Measurements from ENCODE around the gene DARS1.

DARS1 gene

DNA sequence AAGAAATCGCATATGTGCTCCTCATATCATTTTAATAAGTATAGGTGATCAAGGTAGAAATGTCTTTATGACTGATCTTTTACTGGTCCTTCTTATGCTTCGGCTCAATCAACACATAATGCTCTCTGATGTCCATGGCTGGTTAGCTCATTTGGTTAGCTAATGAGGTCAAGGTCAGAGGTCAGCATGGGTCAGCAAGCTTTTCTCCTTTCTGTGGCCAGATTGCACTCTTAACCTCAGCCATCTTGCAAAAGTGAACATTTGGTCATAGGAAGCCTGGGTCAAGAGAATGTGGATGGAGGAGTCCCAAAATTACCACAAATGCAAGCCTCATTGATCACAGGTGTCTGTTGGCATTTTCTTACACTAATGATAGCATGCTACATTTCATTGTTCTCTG is 35.4 kb upstream of the DARS1 start:
- Histone ChIP-seq H4K20me1 (ENCODE audit: insufficient read depth, low read length) (no peaks in the 10 kb centered on the region), H3K4me2 (ENCODE audit: insufficient read depth, low read length) (no peak overlapping the region)

DNA sequence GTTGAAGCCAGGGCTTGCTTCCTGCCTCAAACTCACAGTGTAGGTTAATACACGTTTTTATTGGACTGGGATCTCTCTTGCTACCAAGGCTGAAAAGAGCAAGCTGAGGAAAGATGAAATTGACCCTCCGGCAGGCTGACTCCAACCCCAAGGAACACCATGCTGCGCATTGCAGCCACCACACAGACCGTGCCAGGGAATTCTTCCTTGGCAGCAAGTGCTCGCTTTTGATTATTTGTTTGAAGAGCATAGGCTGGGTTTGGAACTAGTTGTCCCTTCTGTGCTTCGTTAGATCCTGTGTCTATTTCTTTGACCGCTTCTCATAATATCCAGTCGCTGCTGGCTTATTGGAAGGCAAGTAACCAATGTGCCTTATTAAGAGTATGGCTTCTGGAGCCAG is 34.4 kb upstream of the DARS1 start:
- Histone ChIP-seq H3K9ac (ENCODE audit: low read depth, low read length) (no peak overlapping the region), H3K4me1 (ENCODE audit: insufficient read depth, low read length) (peaks cover 10% of the 10 kb centered on the region), H3K4me2 (ENCODE audit: insufficient read depth, low read length) (no peak overlapping the region), H3K27me3 (ENCODE audit: insufficient read depth, low read length, poor library complexity) (no peaks in the 10 kb centered on the region), H2AFZ (ENCODE audit: low read depth, low read length) (no peak overlapping the region), H3K36me3 (ENCODE audit: insufficient read depth, low read length) (no peaks in the 10 kb centered on the region), H3K79me2 (ENCODE audit: insufficient read depth, low read length) (no peaks in the 10 kb centered on the region), H3K9me3 (ENCODE audit: insufficient read depth, low read length, severe bottlenecking) (no peaks in the 10 kb centered on the region), H3K4me3 (ENCODE audit: low read depth in 1 of 2, low read length in 2 of 2) (no peak overlapping the region), H3K27ac (ENCODE audit: low read length) (no peak overlapping the region), H4K20me1 (ENCODE audit: insufficient read depth, low read length) (no peaks in the 10 kb centered on the region)
- ATAC-seq (ENCODE audit: insufficient read depth, low read depth) (no peak), DNase-seq (no peak)
- no peak for TF ChIP-seq EZH2 (IDR thresholded peaks at IDR 0.05; ENCODE audit: borderline replicate concordance, low read depth, low read length, severe bottlenecking)
- TF ChIP-seq, protein P1, sequence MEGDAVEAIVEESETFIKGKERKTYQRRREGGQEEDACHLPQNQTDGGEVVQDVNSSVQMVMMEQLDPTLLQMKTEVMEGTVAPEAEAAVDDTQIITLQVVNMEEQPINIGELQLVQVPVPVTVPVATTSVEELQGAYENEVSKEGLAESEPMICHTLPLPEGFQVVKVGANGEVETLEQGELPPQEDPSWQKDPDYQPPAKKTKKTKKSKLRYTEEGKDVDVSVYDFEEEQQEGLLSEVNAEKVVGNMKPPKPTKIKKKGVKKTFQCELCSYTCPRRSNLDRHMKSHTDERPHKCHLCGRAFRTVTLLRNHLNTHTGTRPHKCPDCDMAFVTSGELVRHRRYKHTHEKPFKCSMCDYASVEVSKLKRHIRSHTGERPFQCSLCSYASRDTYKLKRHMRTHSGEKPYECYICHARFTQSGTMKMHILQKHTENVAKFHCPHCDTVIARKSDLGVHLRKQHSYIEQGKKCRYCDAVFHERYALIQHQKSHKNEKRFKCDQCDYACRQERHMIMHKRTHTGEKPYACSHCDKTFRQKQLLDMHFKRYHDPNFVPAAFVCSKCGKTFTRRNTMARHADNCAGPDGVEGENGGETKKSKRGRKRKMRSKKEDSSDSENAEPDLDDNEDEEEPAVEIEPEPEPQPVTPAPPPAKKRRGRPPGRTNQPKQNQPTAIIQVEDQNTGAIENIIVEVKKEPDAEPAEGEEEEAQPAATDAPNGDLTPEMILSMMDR (IDR thresholded peaks at IDR 0.05; ENCODE audit: borderline replicate concordance, extremely low read depth, low read length, poor library complexity, severe bottlenecking) = no peak

More for the DNA sequence above, 35.4 kb upstream of the DARS1 start:
- Histone ChIP-seq H3K4me1 (ENCODE audit: insufficient read depth, low read length) (peaks cover 10% of the 10 kb centered on the region), H3K36me3 (ENCODE audit: insufficient read depth, low read length) (no peaks in the 10 kb centered on the region), H3K27ac (ENCODE audit: low read length) (no peak overlapping the region), H3K9ac (ENCODE audit: low read depth, low read length) (no peak overlapping the region), H2AFZ (ENCODE audit: low read depth, low read length) (no peak overlapping the region), H3K4me3 (ENCODE audit: low read depth in 1 of 2, low read length in 2 of 2) (no peak overlapping the region), H3K79me2 (ENCODE audit: insufficient read depth, low read length) (no peaks in the 10 kb centered on the region), H3K9me3 (ENCODE audit: insufficient read depth, low read length, severe bottlenecking) (no peaks in the 10 kb centered on the region), H3K27me3 (ENCODE audit: insufficient read depth, low read length, poor library complexity) (no peaks in the 10 kb centered on the region)
- ATAC-seq (ENCODE audit: insufficient read depth, low read depth) = no peak
- DNase-seq = no peak
- TF ChIP-seq, protein P1 (IDR thresholded peaks at IDR 0.05; ENCODE audit: borderline replicate concordance, extremely low read depth, low read length, poor library complexity, severe bottlenecking) = no peak
- no peak for TF ChIP-seq EZH2 (IDR thresholded peaks at IDR 0.05; ENCODE audit: borderline replicate concordance, low read depth, low read length, severe bottlenecking)

DNA sequence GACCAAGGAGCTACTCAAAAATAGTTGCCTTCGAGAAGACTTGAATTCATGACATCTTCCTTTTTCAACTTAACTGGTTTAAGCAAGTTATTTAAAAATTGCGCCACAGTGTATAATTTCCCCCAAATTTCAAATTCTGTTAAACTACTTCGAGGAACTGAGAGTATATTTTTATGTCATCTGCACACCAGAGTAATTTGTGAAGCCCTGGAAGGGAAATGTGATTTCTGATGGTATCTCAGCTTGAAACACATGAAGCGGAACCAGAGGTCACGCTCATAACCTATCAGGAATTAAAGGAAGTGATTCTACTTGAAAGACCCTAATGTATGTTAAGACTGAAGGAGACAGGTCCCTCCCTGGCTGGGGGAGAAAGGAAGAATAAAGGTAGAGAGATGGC is 33.9 kb upstream of the DARS1 start:
- H3K27me3 ChIP-seq (ENCODE audit: insufficient read depth, low read length, poor library complexity) = no peaks in the 10 kb centered on the region
- H3K27ac ChIP-seq (ENCODE audit: low read length) = no peak overlapping the region
- no peaks in the 10 kb centered on the region for H4K20me1 ChIP-seq (ENCODE audit: insufficient read depth, low read length)
- no peaks in the 10 kb centered on the region for H3K36me3 ChIP-seq (ENCODE audit: insufficient read depth, low read length)
- H3K4me3 ChIP-seq (ENCODE audit: low read depth in 1 of 2, low read length in 2 of 2) = no peak overlapping the region
- H3K4me2 ChIP-seq (ENCODE audit: insufficient read depth, low read length) = no peak overlapping the region
- peaks cover 10% of the 10 kb centered on the region for H3K4me1 ChIP-seq (ENCODE audit: insufficient read depth, low read length)
- ATAC-seq (ENCODE audit: insufficient read depth, low read depth) (no peak), DNase-seq (no peak)
- H3K9ac ChIP-seq (ENCODE audit: low read depth, low read length) = no peak overlapping the region
- no peak for TF ChIP-seq EZH2 (IDR thresholded peaks at IDR 0.05; ENCODE audit: borderline replicate concordance, low read depth, low read length, severe bottlenecking)
- TF ChIP-seq, protein P1 (IDR thresholded peaks at IDR 0.05; ENCODE audit: borderline replicate concordance, extremely low read depth, low read length, poor library complexity, severe bottlenecking) = no peak
- H3K79me2 ChIP-seq (ENCODE audit: insufficient read depth, low read length) = no peaks in the 10 kb centered on the region
- H2AFZ ChIP-seq (ENCODE audit: low read depth, low read length) = no peak overlapping the region
- no peaks in the 10 kb centered on the region for H3K9me3 ChIP-seq (ENCODE audit: insufficient read depth, low read length, severe bottlenecking)

DNA sequence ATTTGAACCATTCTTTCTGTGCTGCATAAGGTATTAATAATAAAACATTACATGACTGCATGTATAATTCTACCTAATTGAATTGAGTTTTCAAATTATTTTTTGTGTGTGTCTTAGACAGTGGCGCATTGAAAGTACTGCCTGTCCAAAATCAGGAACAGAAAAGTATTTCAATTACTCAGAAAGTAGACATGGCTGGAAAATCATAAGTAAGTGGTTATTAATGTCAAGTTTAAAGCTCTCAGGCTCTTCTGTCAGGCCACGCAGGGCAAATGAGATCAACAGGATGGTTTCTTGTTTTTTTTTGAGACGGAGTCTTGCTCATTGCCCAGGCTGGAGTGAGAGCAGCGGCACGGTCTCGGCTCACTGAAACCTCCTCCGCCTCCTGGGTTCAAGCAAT is 32.4 kb upstream of the DARS1 start:
- Histone ChIP-seq H3K79me2 (ENCODE audit: insufficient read depth, low read length) (no peaks in the 10 kb centered on the region), H3K4me1 (ENCODE audit: insufficient read depth, low read length) (peaks cover 5% of the 10 kb centered on the region), H3K36me3 (ENCODE audit: insufficient read depth, low read length) (no peaks in the 10 kb centered on the region), H3K4me2 (ENCODE audit: insufficient read depth, low read length) (no peak overlapping the region), H3K9me3 (ENCODE audit: insufficient read depth, low read length, severe bottlenecking) (no peaks in the 10 kb centered on the region), H3K9ac (ENCODE audit: low read depth, low read length) (no peak overlapping the region), H4K20me1 (ENCODE audit: insufficient read depth, low read length) (no peaks in the 10 kb centered on the region), H3K4me3 (ENCODE audit: low read depth in 1 of 2, low read length in 2 of 2) (no peak overlapping the region), H3K27me3 (ENCODE audit: insufficient read depth, low read length, poor library complexity) (no peaks in the 10 kb centered on the region), H2AFZ (ENCODE audit: low read depth, low read length) (no peak overlapping the region), H3K27ac (ENCODE audit: low read length) (no peak overlapping the region)
- TF ChIP-seq, protein P1 (IDR thresholded peaks at IDR 0.05; ENCODE audit: borderline replicate concordance, extremely low read depth, low read length, poor library complexity, severe bottlenecking) = no peak
- TF ChIP-seq EZH2 (IDR thresholded peaks at IDR 0.05; ENCODE audit: borderline replicate concordance, low read depth, low read length, severe bottlenecking) = no peak
- DNase-seq (no peak), ATAC-seq (ENCODE audit: insufficient read depth, low read depth) (no peak)

Data from DND-41 (cell line).